ENCODE measurements around the gene ZFP69B. TPM values are rescaled to one million over a fixed set of nuclear protein-coding genes. Genes with fewer than 3 reads are reported as not detected.

Gene ZFP69B
- total and polyA plus RNA-seq, 10 donors = 0.80 to 5.0 (median 2.3) TPM

GRCh38 chr1:40475268-40475667 is 25.0 kb downstream of the ZFP69B start:
- DNase-seq = no peak
- Histone ChIP-seq H3K36me3 (no peaks in the 10 kb centered on the region), H3K27ac (no peak overlapping the region), H3K27me3 (replicated peaks in 1 of 7) (no peaks in the 10 kb centered on the region), H3K4me3 (no peak overlapping the region), H3K9me3 (peaks cover 8 to 62% (median 58%) of the 10 kb centered on the region in 8 donors), H3K4me1 (peaks cover 4 to 21% (median 12%) of the 10 kb centered on the region in 6 donors)
- TF ChIP-seq POLR2A (IDR thresholded peaks at IDR 0.05) (no peak), POLR2AphosphoS5 (IDR thresholded peaks at IDR 0.05) (no peak)
- TF ChIP-seq, protein P1, sequence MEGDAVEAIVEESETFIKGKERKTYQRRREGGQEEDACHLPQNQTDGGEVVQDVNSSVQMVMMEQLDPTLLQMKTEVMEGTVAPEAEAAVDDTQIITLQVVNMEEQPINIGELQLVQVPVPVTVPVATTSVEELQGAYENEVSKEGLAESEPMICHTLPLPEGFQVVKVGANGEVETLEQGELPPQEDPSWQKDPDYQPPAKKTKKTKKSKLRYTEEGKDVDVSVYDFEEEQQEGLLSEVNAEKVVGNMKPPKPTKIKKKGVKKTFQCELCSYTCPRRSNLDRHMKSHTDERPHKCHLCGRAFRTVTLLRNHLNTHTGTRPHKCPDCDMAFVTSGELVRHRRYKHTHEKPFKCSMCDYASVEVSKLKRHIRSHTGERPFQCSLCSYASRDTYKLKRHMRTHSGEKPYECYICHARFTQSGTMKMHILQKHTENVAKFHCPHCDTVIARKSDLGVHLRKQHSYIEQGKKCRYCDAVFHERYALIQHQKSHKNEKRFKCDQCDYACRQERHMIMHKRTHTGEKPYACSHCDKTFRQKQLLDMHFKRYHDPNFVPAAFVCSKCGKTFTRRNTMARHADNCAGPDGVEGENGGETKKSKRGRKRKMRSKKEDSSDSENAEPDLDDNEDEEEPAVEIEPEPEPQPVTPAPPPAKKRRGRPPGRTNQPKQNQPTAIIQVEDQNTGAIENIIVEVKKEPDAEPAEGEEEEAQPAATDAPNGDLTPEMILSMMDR (IDR thresholded peaks at IDR 0.05 in 8 of 11, conservative IDR thresholded peaks at IDR 0.05 in 3 of 11) = no peak
- 94 to 100% (median 95%) methylated on average over 2 of the region's 2 CpGs for WGBS, 5 donors
- intact Hi-C loops (cut with DNase I; ENCODE audit: low total_unique reads) = no loop called here

DNA sequence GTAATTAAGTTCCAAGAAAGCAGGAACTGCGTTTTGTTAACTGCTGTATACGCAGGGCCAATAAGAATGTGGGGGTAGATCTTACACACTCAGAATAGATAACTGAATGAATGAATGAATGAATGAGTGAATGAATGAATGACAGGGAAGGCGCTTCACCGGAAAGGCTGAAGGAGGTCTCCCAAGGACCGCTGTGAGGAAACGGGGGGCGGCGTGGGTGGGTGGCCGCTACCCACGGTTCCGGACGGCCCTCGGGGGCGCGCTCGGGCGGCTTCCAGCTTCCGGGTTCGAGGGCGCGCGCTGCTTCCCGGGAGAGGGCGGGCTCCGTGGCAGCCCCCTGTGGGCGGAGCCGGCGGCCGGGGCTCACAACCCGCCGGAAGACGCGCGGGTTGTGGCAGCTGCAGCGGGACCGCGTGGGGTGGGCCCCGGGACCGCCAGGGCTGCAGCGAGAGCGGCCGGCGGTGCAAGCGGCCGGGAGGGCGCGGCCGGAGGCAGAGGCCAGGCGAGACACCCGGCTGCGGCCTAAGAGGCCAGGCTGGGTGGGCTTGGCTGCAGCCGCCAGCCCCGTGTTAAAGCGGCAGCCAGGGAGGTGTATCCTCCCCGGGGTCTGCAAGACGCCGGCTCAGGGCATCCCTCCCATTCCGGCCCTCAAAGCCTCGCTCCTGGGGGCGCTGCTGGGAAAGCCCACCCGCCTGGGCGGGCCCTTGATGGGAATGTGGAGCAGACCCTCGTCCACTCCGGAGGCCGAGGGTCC is 26.8 kb downstream of the ZFP69B start, which contains the start of gene ZFP69:
Gene ZFP69 (plus strand): TSS at position 367 of the 754 bp plus-strand sequence. CDS start 2,072 bp downstream, outside the sequence.
- peak; percentile 94 for DNase-seq
- Histone ChIP-seq H3K4me1 (peaks cover 4 to 21% (median 12%) of the 10 kb centered on the region in 6 donors), H3K9me3 (peaks cover 4 to 51% (median 40%) of the 10 kb centered on the region in 8 donors), H3K4me3 (peak within 1 kb of the TSS; percentile 62 to 95 (median 88)), H3K36me3 (peaks cover 0 to 10% (median 4%) of the 10 kb centered on the region in 6 donors), H3K27me3 (replicated peaks in 1 of 7) (no peaks in the 10 kb centered on the region), H3K27ac (peak within 1 kb of the TSS; percentile 45 to 86 (median 74))
- TF ChIP-seq, protein P1 (IDR thresholded peaks at IDR 0.05 in 8 of 11, conservative IDR thresholded peaks at IDR 0.05 in 3 of 11) = peak in 3 of 11 experiments; percentile 19 to 26 (median 24)
- peak; percentile 64 to 79 (median 78) for TF ChIP-seq POLR2AphosphoS5 (IDR thresholded peaks at IDR 0.05)
- TF ChIP-seq POLR2A (IDR thresholded peaks at IDR 0.05) = peak in 1 of 3 donors; percentile 39
- intact Hi-C loops (cut with DNase I; ENCODE audit: low total_unique reads) = no loop called here
- 0 to 1% (median 1%) methylated on average over 28 to 65 of the region's 65 CpGs for WGBS, 5 donors

GRCh38 chr1:40477678-40478053 is 27.4 kb downstream of the ZFP69B start:
- WGBS, 5 donors = 3 to 11% (median 4%) methylated on average over 17 of the region's 17 CpGs
- intact Hi-C loops (cut with DNase I; ENCODE audit: low total_unique reads) = no loop called here
- Histone ChIP-seq H3K4me1 (peaks cover 4 to 21% (median 12%) of the 10 kb centered on the region in 6 donors), H3K36me3 (peaks cover 0 to 16% (median 9%) of the 10 kb centered on the region in 6 donors), H3K27ac (peak overlapping the region; percentile 45 to 86 (median 74)), H3K4me3 (peak overlapping the region; percentile 62 to 95 (median 88)), H3K9me3 (peaks cover 4 to 52% (median 38%) of the 10 kb centered on the region in 8 donors), H3K27me3 (replicated peaks in 1 of 7) (no peaks in the 10 kb centered on the region)
- no peak for TF ChIP-seq POLR2A (IDR thresholded peaks at IDR 0.05)
- no peak for TF ChIP-seq POLR2AphosphoS5 (IDR thresholded peaks at IDR 0.05)
- TF ChIP-seq, protein P1 (IDR thresholded peaks at IDR 0.05 in 8 of 11, conservative IDR thresholded peaks at IDR 0.05 in 3 of 11) = no peak
- DNase-seq = peak; percentile 70

- Histone ChIP-seq H3K27me3 (replicated peaks in 1 of 7) (no peaks in the 10 kb centered on the region), H3K9me3 (peaks cover 4 to 49% (median 38%) of the 10 kb centered on the region in 8 donors), H3K4me3 (peak overlapping the region in 5 of 8 donors; percentile 62 to 95 (median 88)), H3K36me3 (peaks cover 0 to 22% (median 13%) of the 10 kb centered on the region in 6 donors), H3K4me1 (peaks cover 4 to 21% (median 12%) of the 10 kb centered on the region in 6 donors), H3K27ac (no peak overlapping the region)
- WGBS, 5 donors = 60 to 79% (median 74%) methylated on average over 2 of the region's 2 CpGs
- intact Hi-C loops (cut with DNase I; ENCODE audit: low total_unique reads) = no loop called here
- TF ChIP-seq, protein P1 (IDR thresholded peaks at IDR 0.05 in 8 of 11, conservative IDR thresholded peaks at IDR 0.05 in 3 of 11) = no peak
- TF ChIP-seq POLR2AphosphoS5 (IDR thresholded peaks at IDR 0.05) = no peak
- no peak for TF ChIP-seq POLR2A (IDR thresholded peaks at IDR 0.05)
- no peak for DNase-seq
Observed at GRCh38 chr1:40478276-40478675, 28.0 kb downstream of the ZFP69B start.
